Measurements from ENCODE around the gene OR2T6.
"Not testable (repeated sequence)": the region's sequence is repeated elsewhere in the genome, so short reads cannot be mapped to it uniquely, and the experiment has no call there.

The OR2T6 gene

DNA sequence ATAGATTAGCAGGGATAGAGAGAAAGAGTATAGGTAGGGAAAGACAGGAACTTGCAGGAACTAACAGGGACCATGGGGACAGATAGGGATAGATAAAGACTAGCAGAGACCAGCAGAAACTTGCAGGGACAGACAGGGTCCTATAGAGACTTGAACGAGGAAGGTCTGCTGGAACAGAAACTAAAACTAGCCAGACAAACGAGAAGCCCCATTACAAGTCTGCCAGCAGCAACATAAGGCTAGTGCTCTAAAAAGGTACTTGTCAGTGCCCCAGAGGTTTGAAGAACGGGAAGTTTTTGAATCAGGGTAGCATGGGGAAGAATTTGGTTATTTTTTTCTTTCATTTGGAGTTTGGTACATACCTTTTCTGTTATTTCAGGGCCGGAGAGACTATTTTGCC is 56.7 kb downstream of the OR2T6 start:
- not testable (repeated sequence) for H3K36me3 ChIP-seq (ENCODE audit: control insufficient read depth, insufficient read depth, low read length); H3K9me3 ChIP-seq (ENCODE audit: control insufficient read depth, low read length); H3K4me1 ChIP-seq (ENCODE audit: control insufficient read depth, insufficient read depth, low read length, poor library complexity, severe bottlenecking); H3K27ac ChIP-seq (ENCODE audit: low read depth, low read length, severe bottlenecking); H3K4me3 ChIP-seq (ENCODE audit: extremely low read depth, insufficient read depth, low read length, poor library complexity, severe bottlenecking)
- WGBS, 2 experiments (ENCODE audit: insufficient coverage in 2 of 2): 40 to 69% methylated on average over 1 to 2 of the region's 4 CpGs

DNA sequence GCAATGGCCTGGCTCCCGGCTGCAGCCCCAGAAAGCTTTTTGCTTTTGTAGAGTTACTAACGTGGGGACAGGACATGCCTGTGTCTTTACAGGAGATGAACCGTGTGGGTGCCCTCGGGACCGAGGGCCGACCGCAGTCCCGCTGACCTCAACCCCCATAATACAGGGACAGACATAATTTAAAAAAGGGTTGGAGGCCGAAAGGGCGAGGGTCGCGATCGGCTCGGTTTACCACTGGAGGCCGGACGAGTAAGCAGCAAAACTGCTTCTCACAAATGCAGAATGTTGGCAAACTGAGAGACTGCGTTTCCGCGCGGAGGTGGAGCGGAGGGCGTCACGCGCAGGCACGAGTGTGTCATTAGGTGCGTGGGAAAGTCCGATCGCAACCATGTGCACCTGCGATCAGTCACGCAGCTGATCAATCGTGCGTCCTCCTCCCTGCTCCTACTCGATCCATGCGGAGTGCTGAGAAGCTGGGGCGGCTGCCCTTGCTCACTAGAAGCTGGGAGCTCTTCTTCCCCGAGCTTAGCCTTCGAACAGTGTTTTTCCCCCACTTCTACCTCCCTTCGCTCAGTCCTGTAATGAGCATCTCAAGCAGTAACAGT is 58.4 kb downstream of the OR2T6 start:
- H3K9me3 ChIP-seq (ENCODE audit: control insufficient read depth, low read length); H3K36me3 ChIP-seq (ENCODE audit: control insufficient read depth, insufficient read depth, low read length); H3K27ac ChIP-seq (ENCODE audit: low read depth, low read length, severe bottlenecking); H3K4me1 ChIP-seq (ENCODE audit: control insufficient read depth, insufficient read depth, low read length, poor library complexity, severe bottlenecking); H3K4me3 ChIP-seq (ENCODE audit: extremely low read depth, insufficient read depth, low read length, poor library complexity, severe bottlenecking): not testable (repeated sequence)
- 90 to 95% methylated on average over 5 to 8 of the region's 38 CpGs for WGBS, 2 experiments (ENCODE audit: insufficient coverage in 2 of 2)

DNA sequence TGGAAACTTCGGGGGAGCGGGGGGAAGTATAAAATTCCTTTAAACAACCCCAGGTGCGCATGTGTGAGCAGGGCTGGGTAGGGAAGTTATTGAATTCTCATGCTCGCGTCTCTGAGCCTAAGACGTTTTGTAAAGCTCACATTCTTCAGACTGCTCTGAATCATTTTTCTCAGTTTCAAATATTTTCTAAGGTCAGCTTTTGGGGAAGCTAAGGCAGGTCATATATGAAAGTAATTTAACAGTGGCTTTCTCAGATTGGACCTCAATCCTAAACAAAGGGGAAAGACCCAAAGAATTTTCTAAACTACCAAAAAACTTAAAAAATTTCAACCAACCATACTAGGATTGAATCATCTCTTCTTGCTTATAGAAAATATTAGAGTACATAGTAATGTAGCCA is 59.4 kb downstream of the OR2T6 start:
- H3K4me1 ChIP-seq (ENCODE audit: control insufficient read depth, insufficient read depth, low read length, poor library complexity, severe bottlenecking); H3K36me3 ChIP-seq (ENCODE audit: control insufficient read depth, insufficient read depth, low read length); H3K4me3 ChIP-seq (ENCODE audit: extremely low read depth, insufficient read depth, low read length, poor library complexity, severe bottlenecking); H3K27ac ChIP-seq (ENCODE audit: low read depth, low read length, severe bottlenecking); H3K9me3 ChIP-seq (ENCODE audit: control insufficient read depth, low read length): not testable (repeated sequence)
- no CpG with 5 or more reads among the region's 6 CpGs for WGBS, 2 experiments (ENCODE audit: insufficient coverage in 2 of 2)

DNA sequence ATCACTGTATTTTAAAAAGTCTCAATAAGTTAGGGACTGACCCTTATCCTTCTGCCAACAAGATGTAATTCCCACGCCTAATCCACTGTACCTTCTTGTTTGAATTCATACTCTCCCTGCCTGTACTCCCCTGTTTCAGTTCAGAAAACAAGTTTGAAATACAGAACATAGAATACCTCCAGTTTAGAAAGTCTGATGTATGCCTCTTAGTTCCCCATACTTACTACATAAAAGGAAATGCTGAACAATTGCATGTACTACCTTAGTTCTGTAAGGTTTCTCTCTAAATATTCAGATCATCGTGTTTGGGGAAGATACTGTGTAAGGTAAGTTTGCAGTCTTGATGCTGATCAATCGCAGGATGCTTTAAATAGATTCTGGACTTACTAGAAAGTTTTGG is 60.8 kb downstream of the OR2T6 start:
- H3K4me1 ChIP-seq (ENCODE audit: control insufficient read depth, insufficient read depth, low read length, poor library complexity, severe bottlenecking); H3K36me3 ChIP-seq (ENCODE audit: control insufficient read depth, insufficient read depth, low read length); H3K27ac ChIP-seq (ENCODE audit: low read depth, low read length, severe bottlenecking); H3K9me3 ChIP-seq (ENCODE audit: control insufficient read depth, low read length); H3K4me3 ChIP-seq (ENCODE audit: extremely low read depth, insufficient read depth, low read length, poor library complexity, severe bottlenecking): not testable (repeated sequence)
- 73 to 75% methylated on average over 1 of the region's 3 CpGs for WGBS, 2 experiments (ENCODE audit: insufficient coverage in 2 of 2)

DNA sequence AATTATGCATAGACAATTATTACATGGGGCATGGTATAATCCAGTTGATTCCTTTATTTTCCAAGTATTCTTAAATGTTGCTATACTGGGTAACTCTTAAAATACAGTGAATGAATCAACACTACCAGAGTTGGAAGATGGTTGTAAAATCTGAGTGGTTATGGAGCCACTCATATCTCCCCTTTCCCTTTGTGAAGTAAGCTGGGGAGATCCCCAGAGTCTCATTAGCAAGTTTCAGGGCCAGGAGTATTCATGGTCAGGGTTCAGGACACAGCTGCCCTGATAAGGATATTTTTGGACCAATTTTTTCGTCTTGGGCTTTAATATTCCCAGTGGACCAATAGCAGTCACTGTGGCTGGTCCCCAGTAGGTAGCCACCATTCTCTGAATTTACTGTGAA is 63.1 kb downstream of the OR2T6 start:
- WGBS, 2 experiments (ENCODE audit: insufficient coverage in 2 of 2): no CpG with 5 or more reads among the region's 1 CpG
- H3K4me3 ChIP-seq (ENCODE audit: extremely low read depth, insufficient read depth, low read length, poor library complexity, severe bottlenecking); H3K27ac ChIP-seq (ENCODE audit: low read depth, low read length, severe bottlenecking); H3K36me3 ChIP-seq (ENCODE audit: control insufficient read depth, insufficient read depth, low read length); H3K4me1 ChIP-seq (ENCODE audit: control insufficient read depth, insufficient read depth, low read length, poor library complexity, severe bottlenecking); H3K9me3 ChIP-seq (ENCODE audit: control insufficient read depth, low read length): not testable (repeated sequence)

DNA sequence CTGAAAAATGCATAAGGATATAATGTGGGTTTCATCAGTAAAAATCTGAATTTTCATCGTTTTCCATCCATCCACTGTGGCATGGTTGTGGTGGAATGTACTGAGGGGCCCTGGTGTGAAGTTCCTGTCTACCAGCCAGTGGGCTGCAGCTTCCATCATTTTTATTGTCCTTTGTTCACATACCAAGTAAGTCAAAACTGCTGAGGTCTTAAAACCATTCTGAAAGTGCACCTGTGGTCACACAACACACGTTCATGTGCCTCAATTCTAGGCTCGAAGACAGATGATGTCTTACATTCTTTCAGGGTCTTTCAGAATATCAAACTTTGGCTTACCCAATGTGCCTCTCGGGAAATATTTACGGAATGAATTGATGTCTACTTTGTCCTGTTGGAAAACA is 63.7 kb downstream of the OR2T6 start:
- WGBS, 2 experiments (ENCODE audit: insufficient coverage in 2 of 2): 13 to 49% methylated on average over 1 to 2 of the region's 5 CpGs
- H3K27ac ChIP-seq (ENCODE audit: low read depth, low read length, severe bottlenecking); H3K4me3 ChIP-seq (ENCODE audit: extremely low read depth, insufficient read depth, low read length, poor library complexity, severe bottlenecking): not testable (repeated sequence)

More for the DNA sequence above, 63.7 kb downstream of the OR2T6 start:
- not testable (repeated sequence) for H3K36me3 ChIP-seq (ENCODE audit: control insufficient read depth, insufficient read depth, low read length); H3K9me3 ChIP-seq (ENCODE audit: control insufficient read depth, low read length); H3K4me1 ChIP-seq (ENCODE audit: control insufficient read depth, insufficient read depth, low read length, poor library complexity, severe bottlenecking)

Measured in mesodermal cell (in vitro differentiated cells).